Left colon (tissue), 2 donors: ENCODE measurements around the gene NRXN2. TPM values are rescaled to one million over a fixed set of nuclear protein-coding genes. Genes with fewer than 3 reads are reported as not detected.

Source experiments
- ATAC-seq: fragments of 200-7000 bp; cut with Tn5 transposase; one replicate; pipeline ENCODE4 v1.9.1; 2020; ENCODE audit warnings: mild to moderate bottlenecking, moderate library complexity
- DNase-seq, 2 donors: peaks; one replicate each; pipeline ENCODE4 v3.0.0-alpha.2; 2020
- intact Hi-C, 2 donors: fragments of 100-400 bp; cut with DNase I in 1 of 2; cut with micrococcal nuclease in 1 of 2; formaldehyde crosslinking; loops; one replicate each; pipeline versions ENCODE4 v1.11.2 to v1.14.0; 2022; cut with DNase I, micrococcal nuclease
- long read RNA-seq: library from polyadenylated mRNA; unstranded; transcript quantifications from one replicate; pipeline ENCODE4 v2.0.0, GENCODE V29; 2021
- total RNA-seq, 2 donors: library from RNA; stranded (reverse); fragmentation: NEBNext Ultra II Directional; extraction: Animal tissue kit (Norgen Biotek cat#: 25700); gene quantifications; one replicate each; pipeline ENCODE4 v1.2.1, GENCODE V29; 2021
- donor health status: DM: no; HTN: no; CAD: no.
- donor health status: DM: yes; HTN: yes; CAD: no.

The NRXN2 gene
- 1 to 10 TPM; 3.6 to 5.3 TPM for total RNA-seq
- long read RNA-seq, partial matches to known transcripts: 1 of 1 reads
- long read RNA-seq, other reads (novel, unspliced or antisense): 0 of 1 reads

- DNase-seq (peak; percentile 71 to 87), ATAC-seq (peak; percentile 98)
- intact Hi-C loops: no loop called here
Observed at GRCh38 chr11:64723117-64723906, at the start of gene NRXN2. Gene NRXN2 (minus strand): TSS chr11:64723197. CDS start chr11:64713699, 9,498 bp downstream.

DNA sequence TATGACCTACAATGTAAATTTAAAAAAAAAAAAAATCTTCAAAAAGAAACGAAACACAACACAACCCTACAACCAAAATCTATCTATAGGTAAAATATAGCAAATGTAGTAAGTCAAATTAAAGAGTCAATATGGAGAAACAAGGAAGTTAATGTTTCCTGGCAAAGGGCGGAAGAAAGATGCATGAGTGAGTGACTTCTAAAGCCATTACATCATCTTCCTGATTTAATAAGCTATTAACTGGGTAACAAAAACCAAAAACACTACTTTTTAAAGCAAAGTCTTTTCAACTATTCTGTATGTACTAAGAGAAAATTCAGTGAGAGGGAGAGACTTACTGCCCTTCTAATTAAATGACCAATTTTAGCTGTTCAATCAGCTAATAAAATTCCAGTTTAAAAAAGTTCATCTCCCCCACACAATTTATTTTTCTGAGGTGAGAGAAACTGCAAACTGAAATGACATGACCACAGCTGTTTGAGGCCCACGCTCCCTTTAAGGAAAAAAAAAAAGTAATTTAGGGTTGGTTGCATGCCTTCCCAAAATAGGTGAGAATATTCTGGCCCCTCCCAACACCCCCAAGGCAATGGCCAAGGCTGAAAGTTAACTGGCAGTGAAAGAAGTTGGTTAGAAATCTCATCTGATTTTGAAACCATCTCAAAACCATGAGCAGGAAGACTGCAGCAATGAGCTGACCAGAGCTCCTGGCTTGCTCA is 49.5 kb upstream of the NRXN2 start:
- DNase-seq (no peak), ATAC-seq (no peak)
- intact Hi-C loops: no loop called here

GRCh38 chr11:64771861-64772260 is 48.9 kb upstream of the NRXN2 start:
- intact Hi-C loops: no loop called here
- ATAC-seq (no peak), DNase-seq (no peak)

DNA sequence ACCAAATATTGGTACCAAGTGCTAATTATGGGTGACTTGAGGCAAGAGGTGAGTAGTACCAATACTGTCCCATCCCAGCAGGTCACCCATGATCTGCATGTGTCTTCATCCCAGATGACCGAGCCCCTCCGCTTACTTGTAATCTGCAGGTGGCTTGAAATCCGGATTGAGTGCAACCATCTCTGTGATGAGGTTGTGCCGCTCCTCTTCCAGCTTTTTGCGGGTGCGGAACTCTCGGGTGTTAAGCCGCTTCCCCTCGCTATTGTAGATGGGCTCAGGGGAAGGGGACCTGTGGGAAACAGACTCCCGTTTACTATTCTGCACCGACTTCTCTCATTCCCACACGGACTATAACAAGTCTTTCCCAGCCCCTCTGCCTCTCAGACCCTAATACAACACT is 47.1 kb upstream of the NRXN2 start:
- DNase-seq (no peak), ATAC-seq (no peak)
- intact Hi-C loops: no loop called here

DNA sequence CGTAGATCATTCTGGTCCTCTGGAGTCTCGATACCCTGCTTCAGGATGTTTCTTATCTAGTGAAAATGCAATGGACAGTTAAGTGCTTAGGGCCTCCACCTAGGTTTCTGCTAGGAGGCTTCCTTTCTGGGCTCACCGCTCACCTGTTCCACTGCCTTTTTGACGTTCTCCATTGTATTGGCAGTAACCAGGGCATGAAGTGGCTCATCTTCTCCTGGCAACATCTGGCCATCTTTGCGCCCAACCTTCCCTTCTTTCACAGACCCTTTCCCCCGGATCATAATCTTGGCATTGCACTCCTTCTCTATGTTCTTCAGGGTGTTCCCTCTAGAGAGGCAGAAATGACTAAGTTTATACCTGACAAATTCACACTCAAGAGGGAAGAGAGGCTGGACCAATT is 46.3 kb upstream of the NRXN2 start:
- intact Hi-C loops: no loop called here
- ATAC-seq (no peak), DNase-seq (peak in 1 of 2 donors; percentile 6)

- ATAC-seq: no peak
- peak in 1 of 2 donors; percentile 13 for DNase-seq
- intact Hi-C loops: no loop called here
Observed at GRCh38 chr11:64768300-64768694, 45.3 kb upstream of the NRXN2 start.

GRCh38 chr11:64767344-64768299 is 44.6 kb upstream of the NRXN2 start:
- intact Hi-C loops: no loop called here
- ATAC-seq: peak; percentile 49
- peak; percentile 57 to 86 for DNase-seq

- peak in 1 of 2 donors; percentile 21 for DNase-seq
- intact Hi-C loops: no loop called here
- no peak for ATAC-seq
Observed at GRCh38 chr11:64766881-64767280, 43.9 kb upstream of the NRXN2 start.

- ATAC-seq: no peak
- intact Hi-C loops: no loop called here
- DNase-seq: peak in 1 of 2 donors; percentile 21
Observed at GRCh38 chr11:64765851-64766665, 43.1 kb upstream of the NRXN2 start.

DNA sequence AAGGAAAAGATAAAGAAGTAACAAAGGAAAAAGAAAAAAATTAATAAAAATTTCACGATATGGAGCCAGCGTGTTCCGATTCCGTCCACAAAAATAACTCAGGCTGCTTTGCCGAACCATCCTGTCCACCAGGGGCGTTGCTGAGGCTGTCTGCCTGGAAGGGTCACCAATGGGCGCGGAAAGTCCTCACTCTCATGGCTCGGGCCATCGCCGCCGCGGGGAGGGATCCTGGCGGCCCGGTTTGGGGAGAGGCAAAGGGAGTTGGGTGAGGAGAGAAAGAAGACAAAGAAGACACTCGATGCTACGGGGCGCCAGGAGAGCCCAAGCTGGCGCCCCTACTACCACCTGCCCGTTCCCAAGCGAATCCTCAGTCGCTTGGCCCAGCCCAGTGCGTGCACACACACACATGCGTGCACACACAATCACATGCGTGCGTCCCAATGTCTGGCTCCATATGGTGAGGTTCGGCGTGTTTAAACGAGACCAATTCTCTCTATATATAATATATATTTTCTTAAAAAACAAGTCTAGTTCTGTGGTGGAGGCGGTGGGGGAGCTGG is 42.4 kb upstream of the NRXN2 start:
- intact Hi-C loops: no loop called here
- DNase-seq: peak in 1 of 2 donors; percentile 26
- ATAC-seq: no peak

DNA sequence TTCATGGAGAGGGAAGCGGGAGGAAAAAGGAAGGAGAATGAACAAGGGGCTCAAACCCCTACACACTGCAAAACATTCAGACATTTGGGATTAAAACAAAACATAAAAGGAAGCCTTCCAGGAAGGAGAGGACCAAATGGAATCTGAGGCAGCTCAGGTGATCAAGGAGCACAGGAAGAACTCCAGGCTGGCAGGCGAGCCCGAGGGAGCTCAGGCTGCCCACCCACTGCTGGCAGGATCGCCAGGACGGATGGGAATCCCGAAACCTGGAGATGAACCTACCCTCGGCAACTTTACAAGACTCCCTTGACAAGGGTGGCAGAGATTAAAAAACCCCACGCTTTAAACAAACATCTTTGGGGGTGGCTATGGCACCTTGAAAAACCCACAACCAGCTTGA is 41.8 kb upstream of the NRXN2 start:
- no peak for ATAC-seq
- no peak for DNase-seq
- intact Hi-C loops: no loop called here

GRCh38 chr11:64764040-64764611 is 41.1 kb upstream of the NRXN2 start:
- ATAC-seq: no peak
- intact Hi-C loops: no loop called here

GRCh38 chr11:64763526-64764039 is 40.6 kb upstream of the NRXN2 start:
- no peak for ATAC-seq
- intact Hi-C loops: no loop called here
- peak in 1 of 2 donors; percentile 59 for DNase-seq

More at GRCh38 chr11:64764040-64764611, 41.1 kb upstream of the NRXN2 start:
- DNase-seq: peak in 1 of 2 donors; percentile 23

DNA sequence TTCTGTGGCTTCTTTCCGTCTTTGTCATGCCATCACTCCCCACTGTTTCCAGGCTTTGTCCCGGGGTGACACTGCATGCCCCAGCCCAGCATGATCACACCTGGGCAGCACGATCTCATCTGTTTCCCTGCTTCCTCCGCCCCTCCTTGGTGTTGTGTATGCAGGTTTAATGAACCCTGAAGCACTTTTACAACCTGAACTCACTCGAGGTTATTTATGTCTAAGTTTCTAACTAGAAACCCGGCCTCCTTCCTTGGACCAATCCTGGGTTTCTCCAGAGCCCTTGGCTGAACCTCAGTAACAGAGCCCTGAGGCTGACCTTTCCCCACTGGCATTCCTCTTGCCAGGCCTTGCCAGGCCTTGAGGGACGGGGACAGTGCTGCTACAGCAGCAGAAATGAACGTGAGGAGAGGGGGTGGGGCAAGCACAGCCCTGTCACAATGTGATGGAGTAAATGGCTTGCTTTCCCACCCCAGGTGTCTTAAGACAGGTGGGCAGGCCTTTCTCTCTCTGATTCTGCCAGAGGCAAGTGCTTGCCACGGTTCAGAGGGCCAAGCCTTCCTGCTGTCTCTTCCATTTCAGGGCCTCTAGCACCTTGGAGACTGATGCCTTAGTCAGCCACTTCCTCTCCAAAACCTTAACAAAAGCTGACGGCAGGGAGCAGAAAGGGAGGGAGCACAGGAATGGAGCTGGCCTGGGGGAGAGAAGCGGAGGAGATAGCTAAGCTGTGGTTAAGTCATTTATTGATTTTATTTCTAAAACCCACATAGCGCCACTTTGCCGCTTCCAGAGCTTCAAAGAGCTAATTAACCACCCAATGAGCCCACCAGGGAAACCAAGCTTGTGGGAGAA is 39.9 kb upstream of the NRXN2 start:
- ATAC-seq: peak; percentile 10
- DNase-seq: peak in 1 of 2 donors; percentile 22
- intact Hi-C loops: no loop called here

GRCh38 chr11:64762277-64762673 is 39.3 kb upstream of the NRXN2 start:
- DNase-seq: peak in 1 of 2 donors; percentile 28
- intact Hi-C loops: no loop called here

GRCh38 chr11:64760759-64761420 is 37.9 kb upstream of the NRXN2 start:
- intact Hi-C loops: no loop called here
- ATAC-seq (peak; percentile 2), DNase-seq (peak in 1 of 2 donors; percentile 23)

More at GRCh38 chr11:64762277-64762673, 39.3 kb upstream of the NRXN2 start:
- ATAC-seq: peak; percentile 5
